NCI-H2081 treated with DMSO at 0.1 percent for 48 hours (cell line): ENCODE measurements around the gene RAET1G.
A peak's percentile ranks its signal among the peaks of the same experiment; 100 is the strongest.
"Not testable (repeated sequence)": the region's sequence is repeated elsewhere in the genome, so short reads cannot be mapped to it uniquely, and the experiment has no call there.

Source experiments
- DNase-seq: peaks from one replicate; lab custom pipeline; 2025; lab: John Stamatoyannopoulos, UW

The RAET1G gene

GRCh38 chr6:149922642-149923326 lies at the start of gene RAET1G:
Gene RAET1G, minus strand, starts transcription at chr6:149923121. Its CDS starts 111 bp downstream, at chr6:149923010.
- DNase-seq = no peak

GRCh38 chr6:149969635-149970034 lies 46.7 kb upstream of the RAET1G start:
- no peak for DNase-seq

- not testable (repeated sequence) for DNase-seq
These were observed 46.0 kb upstream of the RAET1G start for GRCh38 chr6:149968909-149969308.

GRCh38 chr6:149967999-149968398 lies 45.1 kb upstream of the RAET1G start:
- DNase-seq = not testable (repeated sequence)

- no peak for DNase-seq
These were observed 44.7 kb upstream of the RAET1G start for GRCh38 chr6:149967591-149967990.

- not testable (repeated sequence) for DNase-seq
These were observed 43.4 kb upstream of the RAET1G start for GRCh38 chr6:149966319-149966718.

- no peak for DNase-seq
These were observed 42.5 kb upstream of the RAET1G start for GRCh38 chr6:149965194-149966020.

- no peak for DNase-seq
These were observed 41.6 kb upstream of the RAET1G start for GRCh38 chr6:149964308-149965193.

- DNase-seq = peak; percentile 18
These were observed 40.8 kb upstream of the RAET1G start, which contains the start of gene ULBP1 for GRCh38 chr6:149963462-149964307. Gene ULBP1, plus strand, starts transcription at chr6:149963943. Its CDS starts 107 bp downstream, at chr6:149964050.

GRCh38 chr6:149963212-149963461 lies 40.2 kb upstream of the RAET1G start:
- peak; percentile 21 for DNase-seq

- DNase-seq = no peak
These were observed 39.7 kb upstream of the RAET1G start for GRCh38 chr6:149962461-149963211.

- no peak for DNase-seq
These were observed 39.0 kb upstream of the RAET1G start for GRCh38 chr6:149961728-149962425.

- no peak for DNase-seq
These were observed 37.6 kb upstream of the RAET1G start for GRCh38 chr6:149960488-149960887.

- not testable (repeated sequence) for DNase-seq
These were observed 36.9 kb upstream of the RAET1G start for GRCh38 chr6:149959806-149960205.

- DNase-seq = not testable (repeated sequence)
These were observed 35.2 kb upstream of the RAET1G start for GRCh38 chr6:149958124-149958523.

- DNase-seq = not testable (repeated sequence)
These were observed 32.9 kb upstream of the RAET1G start for GRCh38 chr6:149955654-149956317.

- DNase-seq = not testable (repeated sequence)
These were observed 32.2 kb upstream of the RAET1G start for GRCh38 chr6:149954984-149955653.

- not testable (repeated sequence) for DNase-seq
These were observed 31.5 kb upstream of the RAET1G start for GRCh38 chr6:149954328-149954983.
